ENCODE data around the gene CHTOP.

CHTOP gene

DNA sequence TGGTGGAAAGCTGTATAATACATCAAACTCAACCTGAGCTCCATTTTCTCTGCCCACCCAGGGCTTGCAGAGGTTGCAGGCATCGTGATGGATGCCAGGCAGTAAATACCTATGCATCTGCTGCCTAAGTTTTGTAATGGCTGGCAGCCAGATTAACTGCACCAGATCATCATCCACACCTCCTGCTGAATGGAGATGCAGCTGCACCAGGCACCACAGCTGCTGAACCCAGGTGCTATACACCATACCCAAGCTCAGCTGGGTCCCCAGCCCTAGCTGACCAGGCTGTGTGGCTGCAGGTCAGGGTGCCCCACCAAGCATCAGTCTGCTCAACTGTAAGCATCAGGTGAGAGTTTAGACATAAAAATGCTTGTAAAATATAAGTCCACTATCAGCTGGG, 17.9 kb downstream of the CHTOP start:
- CTCF ChIA-PET, result no interaction called here
- no peaks in the 10 kb centered on the region for H3K9me3 ChIP-seq (ENCODE audit: control insufficient read depth, insufficient read depth, low read depth, low read length)
- no peak overlapping the region for H3K4me3 ChIP-seq (ENCODE audit: low read depth, low read length)
- TF ChIP-seq ZNF324 (tag by site-specific recombination; IDR thresholded peaks at IDR 0.05) (no peak), ZNF549 (tag by site-specific recombination; IDR thresholded peaks at IDR 0.05) (no peak), ZNF394 (tag by site-specific recombination; IDR thresholded peaks at IDR 0.05; ENCODE audit: borderline replicate concordance) (no peak), ZNF600 (tag by site-specific recombination; IDR thresholded peaks at IDR 0.05) (0 out of 2 replicates have a peak, but pooled peaks have one; percentile 46), ZBTB17 (tag by site-specific recombination; IDR thresholded peaks at IDR 0.05) (peak; percentile 83), ZSCAN16 (tag by site-specific recombination; IDR thresholded peaks at IDR 0.05) (no peak), ZNF521 (tag by site-specific recombination; IDR thresholded peaks at IDR 0.05) (no peak)
- TF ChIP-seq, protein P1, sequence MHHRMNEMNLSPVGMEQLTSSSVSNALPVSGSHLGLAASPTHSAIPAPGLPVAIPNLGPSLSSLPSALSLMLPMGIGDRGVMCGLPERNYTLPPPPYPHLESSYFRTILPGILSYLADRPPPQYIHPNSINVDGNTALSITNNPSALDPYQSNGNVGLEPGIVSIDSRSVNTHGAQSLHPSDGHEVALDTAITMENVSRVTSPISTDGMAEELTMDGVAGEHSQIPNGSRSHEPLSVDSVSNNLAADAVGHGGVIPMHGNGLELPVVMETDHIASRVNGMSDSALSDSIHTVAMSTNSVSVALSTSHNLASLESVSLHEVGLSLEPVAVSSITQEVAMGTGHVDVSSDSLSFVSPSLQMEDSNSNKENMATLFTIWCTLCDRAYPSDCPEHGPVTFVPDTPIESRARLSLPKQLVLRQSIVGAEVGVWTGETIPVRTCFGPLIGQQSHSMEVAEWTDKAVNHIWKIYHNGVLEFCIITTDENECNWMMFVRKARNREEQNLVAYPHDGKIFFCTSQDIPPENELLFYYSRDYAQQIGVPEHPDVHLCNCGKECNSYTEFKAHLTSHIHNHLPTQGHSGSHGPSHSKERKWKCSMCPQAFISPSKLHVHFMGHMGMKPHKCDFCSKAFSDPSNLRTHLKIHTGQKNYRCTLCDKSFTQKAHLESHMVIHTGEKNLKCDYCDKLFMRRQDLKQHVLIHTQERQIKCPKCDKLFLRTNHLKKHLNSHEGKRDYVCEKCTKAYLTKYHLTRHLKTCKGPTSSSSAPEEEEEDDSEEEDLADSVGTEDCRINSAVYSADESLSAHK (tag by site-specific recombination; IDR thresholded peaks at IDR 0.05), result no peak
- TF ChIP-seq, protein P2, sequence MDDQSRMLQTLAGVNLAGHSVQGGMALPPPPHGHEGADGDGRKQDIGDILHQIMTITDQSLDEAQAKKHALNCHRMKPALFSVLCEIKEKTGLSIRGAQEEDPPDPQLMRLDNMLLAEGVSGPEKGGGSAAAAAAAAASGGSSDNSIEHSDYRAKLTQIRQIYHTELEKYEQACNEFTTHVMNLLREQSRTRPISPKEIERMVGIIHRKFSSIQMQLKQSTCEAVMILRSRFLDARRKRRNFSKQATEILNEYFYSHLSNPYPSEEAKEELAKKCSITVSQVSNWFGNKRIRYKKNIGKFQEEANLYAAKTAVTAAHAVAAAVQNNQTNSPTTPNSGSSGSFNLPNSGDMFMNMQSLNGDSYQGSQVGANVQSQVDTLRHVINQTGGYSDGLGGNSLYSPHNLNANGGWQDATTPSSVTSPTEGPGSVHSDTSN (CRISPR knock-in tag; IDR thresholded peaks at IDR 0.05), result no peak
- TF ChIP-seq, protein P3, sequence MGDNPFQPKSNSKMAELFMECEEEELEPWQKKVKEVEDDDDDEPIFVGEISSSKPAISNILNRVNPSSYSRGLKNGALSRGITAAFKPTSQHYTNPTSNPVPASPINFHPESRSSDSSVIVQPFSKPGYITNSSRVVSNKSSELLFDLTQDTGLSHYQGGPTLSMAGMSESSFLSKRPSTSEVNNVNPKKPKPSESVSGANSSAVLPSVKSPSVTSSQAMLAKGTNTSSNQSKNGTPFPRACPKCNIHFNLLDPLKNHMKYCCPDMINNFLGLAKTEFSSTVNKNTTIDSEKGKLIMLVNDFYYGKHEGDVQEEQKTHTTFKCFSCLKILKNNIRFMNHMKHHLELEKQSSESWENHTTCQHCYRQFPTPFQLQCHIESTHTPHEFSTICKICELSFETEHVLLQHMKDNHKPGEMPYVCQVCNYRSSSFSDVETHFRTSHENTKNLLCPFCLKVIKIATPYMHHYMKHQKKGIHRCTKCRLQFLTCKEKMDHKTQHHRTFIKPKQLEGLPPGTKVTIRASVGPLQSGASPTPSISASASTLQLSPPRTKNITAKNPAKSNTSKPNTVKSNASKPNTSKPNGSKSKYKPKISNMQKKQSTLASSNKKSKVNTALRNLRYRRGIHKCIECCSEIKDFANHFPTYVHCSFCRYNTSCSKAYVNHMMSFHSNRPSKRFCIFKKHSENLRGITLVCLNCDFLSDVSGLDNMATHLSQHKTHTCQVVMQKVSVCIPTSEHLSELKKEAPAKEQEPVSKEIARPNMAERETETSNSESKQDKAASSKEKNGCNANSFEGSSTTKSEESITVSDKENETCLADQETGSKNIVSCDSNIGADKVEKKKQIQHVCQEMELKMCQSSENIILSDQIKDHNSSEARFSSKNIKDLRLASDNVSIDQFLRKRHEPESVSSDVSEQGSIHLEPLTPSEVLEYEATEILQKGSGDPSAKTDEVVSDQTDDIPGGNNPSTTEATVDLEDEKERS (tag by site-specific recombination; IDR thresholded peaks at IDR 0.05), result no peak
- H3K4me1 ChIP-seq (ENCODE audit: control insufficient read depth, insufficient read depth, low read length), result no peaks in the 10 kb centered on the region
- no peak overlapping the region for H3K27ac ChIP-seq (ENCODE audit: extremely low read depth, low read depth, low read length)
- POLR2A ChIA-PET, result interaction anchor here (0.6 to 2.2 kb wide), 5 partner anchors 8 to 114 kb away, joined by 3 to 9 read pairs (median 4); partner anchors contain the start of genes S100A1 and S100A13
- peaks cover 0 to 7% of the 10 kb centered on the region in 2 experiments; a peak in 1 of 3 replicates for H3K36me3 ChIP-seq (ENCODE audit: control insufficient read depth in 2 of 2, insufficient read depth in 1 of 2, low read length in 2 of 2)

DNA sequence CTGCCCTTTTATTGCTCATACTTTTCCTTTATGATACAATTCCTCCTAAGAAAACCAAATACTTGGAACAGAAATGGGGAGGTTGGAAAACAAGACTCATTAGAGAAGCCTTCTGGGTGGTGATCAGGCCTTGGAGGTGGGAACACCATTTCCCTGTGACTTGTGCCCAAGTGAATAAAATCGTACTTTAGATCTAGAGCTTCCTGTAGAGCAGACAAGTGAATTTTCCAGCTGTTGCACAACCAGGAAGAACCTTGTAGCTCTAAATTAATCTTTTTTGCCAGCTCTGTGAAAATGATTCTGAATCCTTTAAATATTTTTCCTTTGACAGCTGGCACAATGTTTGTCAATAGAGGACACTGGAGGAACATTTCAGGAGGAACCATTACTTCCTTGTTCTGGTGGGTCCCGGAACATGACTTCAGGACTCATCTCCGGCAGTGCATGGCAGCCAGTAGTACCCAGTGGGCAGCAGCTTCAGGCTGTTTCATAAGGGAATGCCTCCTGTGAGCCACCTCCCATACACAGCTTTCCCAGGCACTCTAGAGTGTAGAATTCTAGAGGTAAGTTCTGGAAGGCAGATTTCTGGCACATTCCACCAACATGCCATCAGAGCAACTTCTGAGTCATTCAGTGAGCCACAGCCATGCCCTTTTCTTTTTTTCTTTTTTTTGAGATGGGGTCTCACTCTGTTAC, 19.1 kb downstream of the CHTOP start:
- Histone ChIP-seq H3K27ac (ENCODE audit: extremely low read depth, low read depth, low read length) (no peak overlapping the region), H3K4me3 (ENCODE audit: low read depth, low read length) (no peak overlapping the region), H3K36me3 (ENCODE audit: control insufficient read depth in 2 of 2, insufficient read depth in 1 of 2, low read length in 2 of 2) (no peaks in the 10 kb centered on the region), H3K4me1 (ENCODE audit: control insufficient read depth, insufficient read depth, low read length) (no peaks in the 10 kb centered on the region), H3K9me3 (ENCODE audit: control insufficient read depth, insufficient read depth, low read depth, low read length) (no peaks in the 10 kb centered on the region)
- ChIA-PET POLR2A (interaction anchor here (0.6 to 2.2 kb wide), 6 partner anchors 9 to 39 kb away, joined by 3 to 9 read pairs (median 4); partner anchors contain the start of genes CHTOP, S100A1 and S100A13), CTCF (interaction anchor here (1.2 kb wide), 2 partner anchors 25 to 144 kb away, joined by 3 read pairs; partner anchors contain the start of gene S100A13)
- TF ChIP-seq, protein P4, sequence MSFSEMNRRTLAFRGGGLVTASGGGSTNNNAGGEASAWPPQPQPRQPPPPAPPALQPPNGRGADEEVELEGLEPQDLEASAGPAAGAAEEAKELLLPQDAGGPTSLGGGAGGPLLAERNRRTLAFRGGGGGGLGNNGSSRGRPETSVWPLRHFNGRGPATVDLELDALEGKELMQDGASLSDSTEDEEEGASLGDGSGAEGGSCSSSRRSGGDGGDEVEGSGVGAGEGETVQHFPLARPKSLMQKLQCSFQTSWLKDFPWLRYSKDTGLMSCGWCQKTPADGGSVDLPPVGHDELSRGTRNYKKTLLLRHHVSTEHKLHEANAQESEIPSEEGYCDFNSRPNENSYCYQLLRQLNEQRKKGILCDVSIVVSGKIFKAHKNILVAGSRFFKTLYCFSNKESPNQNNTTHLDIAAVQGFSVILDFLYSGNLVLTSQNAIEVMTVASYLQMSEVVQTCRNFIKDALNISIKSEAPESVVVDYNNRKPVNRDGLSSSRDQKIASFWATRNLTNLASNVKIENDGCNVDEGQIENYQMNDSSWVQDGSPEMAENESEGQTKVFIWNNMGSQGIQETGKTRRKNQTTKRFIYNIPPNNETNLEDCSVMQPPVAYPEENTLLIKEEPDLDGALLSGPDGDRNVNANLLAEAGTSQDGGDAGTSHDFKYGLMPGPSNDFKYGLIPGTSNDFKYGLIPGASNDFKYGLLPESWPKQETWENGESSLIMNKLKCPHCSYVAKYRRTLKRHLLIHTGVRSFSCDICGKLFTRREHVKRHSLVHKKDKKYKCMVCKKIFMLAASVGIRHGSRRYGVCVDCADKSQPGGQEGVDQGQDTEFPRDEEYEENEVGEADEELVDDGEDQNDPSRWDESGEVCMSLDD (tag by site-specific recombination; IDR thresholded peaks at IDR 0.05), result no peak
- no peak for TF ChIP-seq ZNF155 (tag by site-specific recombination; IDR thresholded peaks at IDR 0.05)
- TF ChIP-seq ZNF521 (tag by site-specific recombination; IDR thresholded peaks at IDR 0.05), result no peak
- no peak for TF ChIP-seq ZNF548 (tag by site-specific recombination; IDR thresholded peaks at IDR 0.05)
- no peak for TF ChIP-seq ZNF112 (tag by site-specific recombination; IDR thresholded peaks at IDR 0.05)
- TF ChIP-seq HOXA7 (CRISPR knock-in tag; IDR thresholded peaks at IDR 0.05; ENCODE audit: borderline replicate concordance), result no peak
- TF ChIP-seq ZNF211 (tag by site-specific recombination; IDR thresholded peaks at IDR 0.05; ENCODE audit: low read depth), result no peak
- TF ChIP-seq ZNF555 (tag by site-specific recombination; conservative IDR thresholded peaks at IDR 0.05), result no peak
- TF ChIP-seq ZNF302 (tag by site-specific recombination; IDR thresholded peaks at IDR 0.05; ENCODE audit: low read depth), result no peak
- TF ChIP-seq ZNF423 (tag by site-specific recombination; IDR thresholded peaks at IDR 0.05), result no peak
- TF ChIP-seq ZNF2 (tag by site-specific recombination; IDR thresholded peaks at IDR 0.05), result no peak
- no peak for TF ChIP-seq YY1 (tag by site-specific recombination; IDR thresholded peaks at IDR 0.05)
